HUES6 (cell line): ENCODE results near the gene KHDC3L.
"Not testable (repeated sequence)": the region's sequence is repeated elsewhere in the genome, so short reads cannot be mapped to it uniquely, and the experiment has no call there.

Source experiments
- H3K27ac ChIP-seq: 2 replicates; pipeline ENCODE4 v1.7.0; 2013; ENCODE audit warnings: low read depth, mild to moderate bottlenecking, low read length, inconsistent platforms
- H3K27me3 ChIP-seq: 2 replicates; pipeline ENCODE4 v1.6.1; 2013; ENCODE audit warnings: low read length; ENCODE audit not compliant: control insufficient read depth, insufficient read depth
- H3K36me3 ChIP-seq: 2 replicates; pipeline ENCODE4 v1.6.1; 2013; ENCODE audit warnings: low read length; ENCODE audit not compliant: control insufficient read depth, insufficient read depth
- H3K4me1 ChIP-seq: 2 replicates; pipeline ENCODE4 v1.6.1; 2013; ENCODE audit warnings: low read length; ENCODE audit not compliant: control insufficient read depth, insufficient read depth
- H3K4me3 ChIP-seq: 2 replicates; pipeline ENCODE4 v1.5.1; 2013; ENCODE audit warnings: low read depth, low read length
- H3K9ac ChIP-seq: one replicate; pipeline ENCODE4 v1.6.1; 2013; ENCODE audit warnings: mild to moderate bottlenecking, low read length
- H3K9me3 ChIP-seq: 2 replicates; pipeline ENCODE4 v1.6.1; 2013; ENCODE audit warnings: low read depth, low read length; ENCODE audit not compliant: control insufficient read depth, insufficient read depth

Gene KHDC3L

GRCh38 chr6:73369563-73369962 is 7.1 kb downstream of the KHDC3L start, which contains the start of gene OOEP:
OOEP (minus strand) TSS chr6:73369897; CDS start chr6:73369792, 105 bp downstream.
- no peaks in the 10 kb centered on the region for H3K27me3 ChIP-seq
- peaks cover 3% of the 10 kb centered on the region; the same call in 1 of the 2 replicates for H3K4me1 ChIP-seq
- H3K27ac ChIP-seq = no peak within 1 kb of the TSS
- no peaks in the 10 kb centered on the region for H3K36me3 ChIP-seq
- no peak within 1 kb of the TSS for H3K9ac ChIP-seq
- 0 out of 2 replicates have a peak, but pooled peaks cover 3% of the 10 kb centered on the region for H3K9me3 ChIP-seq
- no peak within 1 kb of the TSS for H3K4me3 ChIP-seq

DNA sequence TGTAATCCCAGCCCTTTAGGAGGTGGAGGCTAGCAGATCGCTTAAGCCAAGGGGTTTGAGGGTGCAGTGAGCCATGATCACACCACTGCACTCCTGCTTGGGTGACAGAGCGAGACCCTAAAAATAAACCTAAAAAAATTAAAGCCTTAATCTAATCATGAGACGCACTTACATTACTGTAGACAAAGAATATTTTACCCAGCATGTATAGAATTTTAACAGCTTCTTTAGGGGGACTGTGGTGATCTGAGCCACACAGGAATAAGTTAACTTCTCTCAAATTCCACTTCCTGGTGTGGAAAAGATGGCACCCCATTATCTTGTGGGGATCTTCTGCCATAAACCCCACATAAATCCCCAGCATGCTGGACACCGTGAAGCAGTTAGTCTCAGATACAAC is 9.5 kb downstream of the KHDC3L start:
- Histone ChIP-seq H3K9me3 (0 out of 2 replicates have a peak, but pooled peaks cover 3% of the 10 kb centered on the region), H3K4me3 (no peak overlapping the region)

DNA sequence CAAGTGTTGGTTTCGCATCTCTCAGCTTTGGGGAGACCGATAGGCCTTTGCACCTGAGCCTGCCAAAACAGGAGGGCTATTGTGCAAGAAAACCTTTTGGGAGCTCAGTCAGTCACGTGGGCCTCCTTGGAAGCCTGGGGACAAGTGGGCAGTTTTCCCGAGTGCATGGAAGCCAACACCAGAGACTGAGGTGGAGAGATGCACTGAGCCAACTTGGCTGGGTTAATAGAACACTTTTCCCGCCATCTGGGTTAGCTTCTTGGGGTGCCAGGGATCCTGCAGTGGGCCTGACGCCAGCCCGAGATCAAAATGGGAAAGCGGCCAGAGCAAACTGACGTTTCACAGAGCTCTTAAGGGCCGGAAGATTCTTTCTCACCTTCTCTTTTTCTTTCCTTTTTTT is 10.1 kb downstream of the KHDC3L start:
- Histone ChIP-seq H3K4me1 (peaks cover 3% of the 10 kb centered on the region; the same call in 1 of the 2 replicates), H3K9ac (no peak overlapping the region), H3K27me3 (no peaks in the 10 kb centered on the region), H3K27ac (no peak overlapping the region), H3K9me3 (0 out of 2 replicates have a peak, but pooled peaks cover 3% of the 10 kb centered on the region), H3K4me3 (no peak overlapping the region), H3K36me3 (no peaks in the 10 kb centered on the region)

More for the DNA sequence above, 9.5 kb downstream of the KHDC3L start:
- Histone ChIP-seq H3K27ac (no peak overlapping the region), H3K36me3 (no peaks in the 10 kb centered on the region), H3K4me1 (peaks cover 3% of the 10 kb centered on the region; the same call in 1 of the 2 replicates), H3K9ac (no peak overlapping the region), H3K27me3 (no peaks in the 10 kb centered on the region)

DNA sequence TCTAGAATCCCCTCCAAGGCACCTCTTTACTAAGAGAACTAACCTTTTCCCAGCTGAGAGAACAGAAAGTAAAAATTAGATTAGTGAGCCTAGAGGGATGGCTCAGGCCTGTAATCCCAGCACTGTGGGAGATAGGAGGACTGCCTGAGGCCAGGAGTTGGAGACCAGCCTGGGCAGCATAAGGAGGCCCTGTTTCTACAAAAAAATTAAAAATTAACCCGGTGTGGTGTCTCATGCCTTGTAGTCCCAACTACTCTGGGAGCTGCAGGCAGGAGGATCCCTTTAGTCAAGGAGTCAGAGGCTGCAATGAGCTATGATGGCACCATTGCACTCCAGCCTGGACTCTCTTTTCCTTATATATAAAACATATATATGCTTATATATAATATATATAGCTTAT is 12.8 kb downstream of the KHDC3L start:
- Histone ChIP-seq H3K4me3 (no peak overlapping the region), H3K9ac (no peak overlapping the region), H3K27ac (no peak overlapping the region), H3K9me3 (0 out of 2 replicates have a peak, but pooled peaks cover 3% of the 10 kb centered on the region), H3K4me1 (no peaks in the 10 kb centered on the region), H3K27me3 (no peaks in the 10 kb centered on the region), H3K36me3 (no peaks in the 10 kb centered on the region)

DNA sequence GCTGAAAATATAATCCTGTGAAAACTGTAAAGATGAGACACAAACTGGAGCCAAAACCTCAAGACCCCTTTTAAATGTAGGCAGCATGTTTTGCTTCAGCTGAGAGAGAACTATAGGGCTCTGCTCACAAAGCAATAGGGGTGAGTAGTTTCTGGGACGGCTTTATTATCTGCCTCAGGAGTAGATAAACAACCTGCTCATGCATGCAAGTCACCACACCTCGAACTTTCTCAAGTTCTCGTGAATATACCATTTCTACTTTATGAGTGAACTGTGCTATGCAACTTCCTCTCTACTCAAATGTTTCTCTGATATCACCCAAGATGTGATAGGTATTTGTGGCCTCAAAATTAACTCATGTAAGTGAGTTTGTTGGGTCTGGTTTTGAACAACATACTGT is 14.8 kb downstream of the KHDC3L start:
- H3K4me3 ChIP-seq = no peak overlapping the region
- H3K9me3 ChIP-seq = no peaks in the 10 kb centered on the region
- no peak overlapping the region for H3K9ac ChIP-seq
- H3K4me1 ChIP-seq = no peaks in the 10 kb centered on the region
- H3K27ac ChIP-seq = no peak overlapping the region
- H3K36me3 ChIP-seq = no peaks in the 10 kb centered on the region
- no peaks in the 10 kb centered on the region for H3K27me3 ChIP-seq

DNA sequence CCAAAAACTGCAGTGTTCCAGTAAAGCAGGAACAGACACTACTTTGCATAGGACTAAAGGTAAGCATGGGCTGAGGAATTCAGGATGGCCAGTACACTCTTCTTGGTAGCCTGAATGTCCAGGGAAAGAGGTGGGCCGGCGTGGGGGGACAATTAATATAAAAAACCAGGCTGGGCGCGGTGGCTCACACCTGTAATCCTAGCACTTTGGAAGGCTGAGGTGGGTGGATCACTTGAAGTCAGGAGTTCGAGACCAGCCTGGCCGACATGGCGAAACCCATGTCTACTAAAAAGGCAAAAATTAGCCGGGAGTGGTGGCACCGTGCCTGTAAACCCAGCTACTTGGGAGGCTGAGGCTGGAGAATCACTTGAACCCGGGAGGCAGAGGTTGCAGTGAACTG is 19.1 kb downstream of the KHDC3L start:
- H3K9me3 ChIP-seq, H3K9ac ChIP-seq, H3K27me3 ChIP-seq, H3K4me1 ChIP-seq, H3K27ac ChIP-seq, H3K4me3 ChIP-seq, H3K36me3 ChIP-seq: not testable (repeated sequence)

DNA sequence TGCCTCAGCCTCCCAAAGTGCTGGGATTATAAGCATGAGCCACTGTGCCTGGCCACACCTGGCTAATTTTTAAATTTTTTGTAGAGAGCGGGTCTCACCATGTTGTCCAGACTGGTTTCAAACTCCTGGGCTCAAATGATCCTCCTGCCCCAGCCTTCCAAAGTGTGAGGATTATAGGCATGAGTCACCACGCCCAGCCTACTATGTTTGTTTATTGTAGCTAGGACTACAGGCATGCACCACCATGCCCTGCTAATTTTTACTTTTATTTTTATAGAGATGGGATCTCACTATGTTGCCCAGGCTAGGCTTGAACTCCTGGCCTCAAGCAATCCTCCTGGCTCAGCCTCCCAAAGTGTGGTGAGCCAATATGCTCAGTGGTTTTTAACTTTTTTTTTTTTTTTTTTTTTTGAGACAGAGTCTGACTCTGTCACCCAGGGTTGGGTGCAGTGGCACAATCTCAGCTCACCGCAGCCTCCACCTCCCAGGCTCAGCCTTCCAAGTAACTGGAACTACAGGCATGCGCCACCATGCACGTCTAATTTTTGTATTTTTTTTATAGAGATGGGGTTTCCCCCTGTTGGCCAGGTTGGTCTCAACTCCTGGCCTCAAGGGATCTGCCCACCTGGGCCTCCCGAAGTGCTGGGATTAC is 20.1 kb downstream of the KHDC3L start:
- no peaks in the 10 kb centered on the region for H3K27me3 ChIP-seq
- no peaks in the 10 kb centered on the region for H3K9me3 ChIP-seq
- no peaks in the 10 kb centered on the region for H3K4me1 ChIP-seq
- H3K4me3 ChIP-seq = no peak overlapping the region
- H3K36me3 ChIP-seq = no peaks in the 10 kb centered on the region
- H3K9ac ChIP-seq = no peak overlapping the region
- H3K27ac ChIP-seq = no peak overlapping the region

GRCh38 chr6:73388433-73388799 is 26.0 kb downstream of the KHDC3L start:
- H3K4me3 ChIP-seq = peak overlapping the region; percentile 63
- peaks cover 4% of the 10 kb centered on the region; the same call in 1 of the 2 replicates for H3K4me1 ChIP-seq
- H3K36me3 ChIP-seq = no peaks in the 10 kb centered on the region
- no peaks in the 10 kb centered on the region for H3K27me3 ChIP-seq
- H3K27ac ChIP-seq = no peak overlapping the region
- H3K9me3 ChIP-seq = no peaks in the 10 kb centered on the region
- peak overlapping the region; percentile 84 for H3K9ac ChIP-seq

GRCh38 chr6:73388800-73389512 is 26.5 kb downstream of the KHDC3L start:
- H3K27me3 ChIP-seq = no peaks in the 10 kb centered on the region
- H3K27ac ChIP-seq = peak overlapping the region; percentile 50; the same call in 1 of the 2 replicates
- H3K9ac ChIP-seq = peak overlapping the region; percentile 84
- H3K36me3 ChIP-seq = no peaks in the 10 kb centered on the region
- H3K9me3 ChIP-seq = no peaks in the 10 kb centered on the region
- peak overlapping the region; percentile 63 for H3K4me3 ChIP-seq
- peaks cover 4% of the 10 kb centered on the region; the same call in 1 of the 2 replicates for H3K4me1 ChIP-seq

- peaks cover 4% of the 10 kb centered on the region; the same call in 1 of the 2 replicates for H3K4me1 ChIP-seq
- H3K27me3 ChIP-seq = no peaks in the 10 kb centered on the region
- H3K9ac ChIP-seq = no peak overlapping the region
- H3K36me3 ChIP-seq = no peaks in the 10 kb centered on the region
- H3K4me3 ChIP-seq = no peak overlapping the region
- H3K9me3 ChIP-seq = no peaks in the 10 kb centered on the region
- H3K27ac ChIP-seq = no peak overlapping the region
Observed at GRCh38 chr6:73389854-73390253, 27.4 kb downstream of the KHDC3L start.

GRCh38 chr6:73391675-73392074 is 29.2 kb downstream of the KHDC3L start:
- Histone ChIP-seq H3K27me3 (no peaks in the 10 kb centered on the region), H3K9ac (no peak overlapping the region), H3K4me1 (peaks cover 4% of the 10 kb centered on the region; the same call in 1 of the 2 replicates), H3K4me3 (no peak overlapping the region), H3K9me3 (no peaks in the 10 kb centered on the region), H3K27ac (no peak overlapping the region), H3K36me3 (no peaks in the 10 kb centered on the region)
